ENCODE measurements around the gene RNF19B.
"Not testable (repeated sequence)": the region's sequence is repeated elsewhere in the genome, so short reads cannot be mapped to it uniquely, and the experiment has no call there.

RNF19B gene

DNA sequence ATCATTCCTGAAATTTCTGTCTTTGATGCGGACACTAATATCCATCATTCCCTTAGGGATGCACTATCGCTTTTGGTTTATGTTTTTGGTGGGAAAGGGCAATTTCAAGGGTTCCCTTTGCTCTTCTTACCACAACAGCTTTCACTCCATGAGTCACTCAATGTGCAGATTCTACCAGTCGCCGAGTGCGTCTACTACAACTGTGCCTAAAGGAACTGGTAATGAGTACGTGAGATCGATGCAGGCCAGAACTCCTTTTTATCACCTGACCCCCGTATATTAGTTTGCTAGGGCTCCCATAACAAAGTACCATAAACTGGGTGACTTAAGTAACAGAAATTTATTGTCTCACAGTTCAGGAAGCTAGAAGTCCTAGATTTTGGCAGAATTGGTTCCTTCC is 35.9 kb downstream of the RNF19B start:
- DNase-seq (ENCODE audit: low spot score), result no peak

DNA sequence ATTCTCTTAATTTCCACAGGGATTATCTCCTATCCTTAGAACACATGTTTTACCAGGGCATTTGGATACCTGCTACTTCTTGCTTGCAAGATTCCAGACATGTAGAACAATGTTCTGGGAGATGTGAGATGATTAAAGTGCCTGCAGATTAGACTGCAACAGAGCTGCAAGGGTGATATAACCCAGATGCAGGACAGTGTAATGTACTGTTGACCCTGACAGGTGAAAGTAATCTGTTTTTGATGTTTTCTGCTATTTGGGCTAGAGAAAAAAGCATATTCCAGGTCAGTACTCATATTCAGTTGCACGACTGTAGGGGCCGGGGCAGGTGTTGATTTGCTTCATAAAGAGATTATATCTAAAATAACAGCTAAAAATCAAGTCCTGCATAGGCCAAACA is 36.3 kb downstream of the RNF19B start:
- no peak for DNase-seq (ENCODE audit: low spot score)

GRCh38 chr1:32927441-32927840 is 37.2 kb downstream of the RNF19B start:
- DNase-seq (ENCODE audit: low spot score), result no peak

GRCh38 chr1:32926562-32926961 is 38.0 kb downstream of the RNF19B start:
- DNase-seq (ENCODE audit: low spot score), result no peak

- no peak for DNase-seq (ENCODE audit: low spot score)
Measured at GRCh38 chr1:32925403-32926162, 39.0 kb downstream of the RNF19B start.

- DNase-seq (ENCODE audit: low spot score), result no peak
Measured at GRCh38 chr1:32924881-32925344, 39.7 kb downstream of the RNF19B start.

DNA sequence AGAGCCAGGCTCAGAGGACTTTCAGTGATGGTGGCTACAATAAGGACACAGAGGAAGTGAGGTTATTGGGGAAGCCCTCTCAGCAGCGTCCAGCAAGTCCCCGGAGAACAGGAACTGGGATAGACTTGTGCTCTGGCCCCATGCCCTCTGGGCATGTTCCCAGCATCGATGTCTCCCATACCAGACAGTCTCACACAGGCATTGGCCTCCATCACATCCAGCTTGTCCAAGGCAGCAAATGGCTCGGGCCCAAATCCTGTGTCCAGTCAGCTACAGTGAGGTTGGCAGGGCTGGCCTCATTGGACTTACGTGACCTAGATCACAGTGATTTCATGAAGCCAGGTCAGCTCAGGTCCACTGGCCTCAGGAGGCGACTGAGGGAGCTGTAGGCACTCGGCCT is 43.8 kb downstream of the RNF19B start:
- DNase-seq (ENCODE audit: low spot score), result no peak

GRCh38 chr1:32919811-32920733 is 44.5 kb downstream of the RNF19B start:
- no peak for DNase-seq (ENCODE audit: low spot score)

GRCh38 chr1:32918179-32918578 is 46.4 kb downstream of the RNF19B start:
- no peak for DNase-seq (ENCODE audit: low spot score)

GRCh38 chr1:32917521-32917920 is 47.1 kb downstream of the RNF19B start:
- DNase-seq (ENCODE audit: low spot score), result no peak

DNA sequence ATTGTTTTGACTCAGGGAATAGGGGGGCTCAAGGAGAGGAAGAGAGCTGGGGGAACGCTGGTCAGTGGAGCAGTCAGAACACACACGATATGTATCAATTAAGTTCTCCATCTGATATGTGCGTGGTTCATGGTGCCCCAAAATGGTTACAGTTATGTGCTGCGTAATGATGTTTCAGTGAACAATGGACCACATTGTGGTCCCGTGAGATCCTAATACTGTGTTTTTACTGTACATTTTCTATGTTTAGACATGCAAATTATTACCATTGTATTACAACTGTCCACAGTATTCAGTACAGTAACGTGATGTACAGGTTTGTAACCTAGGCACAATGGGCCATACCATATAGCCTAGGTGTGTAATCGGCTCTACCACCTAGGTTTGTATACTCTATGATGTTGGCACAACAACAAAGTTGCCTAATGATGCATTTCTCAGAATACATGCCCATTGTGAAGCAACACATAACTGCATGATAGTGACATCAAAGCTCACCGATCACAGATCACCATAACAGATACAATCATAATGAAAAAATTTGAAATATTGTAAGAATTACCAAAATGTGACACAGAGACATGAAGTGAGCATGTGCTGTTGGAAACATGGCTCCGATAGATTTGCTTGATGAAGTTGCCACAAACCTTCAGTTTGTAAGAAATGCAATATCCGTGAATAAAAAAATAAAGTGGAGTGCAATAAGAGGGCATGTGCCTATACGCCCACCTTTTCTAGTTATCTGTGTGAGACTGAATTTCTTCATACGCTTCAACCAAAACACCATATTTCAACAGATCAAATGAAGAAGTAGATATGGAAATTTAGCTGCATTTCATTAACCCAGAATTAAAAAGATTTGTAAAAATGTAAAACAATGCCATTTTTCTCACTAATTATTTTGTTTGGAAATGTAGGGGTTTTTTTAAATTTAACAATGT is 48.6 kb downstream of the RNF19B start:
- no peak for DNase-seq (ENCODE audit: low spot score)

DNA sequence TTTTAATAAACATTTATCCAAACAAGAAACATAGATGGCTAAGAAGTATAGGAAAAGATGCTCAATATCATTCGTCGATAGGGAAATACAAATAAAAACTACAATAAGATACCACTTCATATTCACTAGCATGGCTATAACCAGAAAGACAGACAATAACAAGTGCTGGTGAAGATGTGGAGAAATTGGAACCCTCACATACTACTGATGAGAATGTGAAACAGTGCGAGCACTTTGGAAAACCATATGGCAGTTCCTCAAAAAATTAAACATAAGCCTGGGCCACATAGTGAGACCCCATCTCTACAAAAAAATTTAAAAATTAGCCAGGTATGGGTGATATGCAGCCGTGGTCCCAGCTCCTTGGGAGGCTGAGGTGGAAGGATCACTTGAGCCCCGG is 54.3 kb downstream of the RNF19B start:
- DNase-seq (ENCODE audit: low spot score), result no peak

DNA sequence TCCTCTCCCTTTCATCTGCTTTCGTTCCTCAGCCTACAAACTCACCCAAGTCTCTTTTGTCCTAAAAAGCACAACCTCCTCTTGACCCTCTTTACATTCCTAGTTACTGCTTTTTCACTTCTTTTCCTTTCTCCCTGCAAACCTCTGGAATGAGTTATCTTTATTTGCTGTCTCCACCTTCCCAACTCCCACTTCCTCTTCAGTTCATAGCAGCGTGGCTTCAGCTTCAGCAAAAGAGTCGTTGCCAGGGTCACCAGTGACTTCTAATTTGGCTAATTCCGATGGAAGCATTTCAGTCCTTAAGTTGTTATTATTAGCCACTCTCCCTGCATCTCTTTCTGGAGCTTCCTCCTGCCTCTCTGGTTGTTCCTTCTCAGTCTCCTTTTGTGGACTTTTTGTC is 57.2 kb downstream of the RNF19B start:
- no peak for DNase-seq (ENCODE audit: low spot score)

DNA sequence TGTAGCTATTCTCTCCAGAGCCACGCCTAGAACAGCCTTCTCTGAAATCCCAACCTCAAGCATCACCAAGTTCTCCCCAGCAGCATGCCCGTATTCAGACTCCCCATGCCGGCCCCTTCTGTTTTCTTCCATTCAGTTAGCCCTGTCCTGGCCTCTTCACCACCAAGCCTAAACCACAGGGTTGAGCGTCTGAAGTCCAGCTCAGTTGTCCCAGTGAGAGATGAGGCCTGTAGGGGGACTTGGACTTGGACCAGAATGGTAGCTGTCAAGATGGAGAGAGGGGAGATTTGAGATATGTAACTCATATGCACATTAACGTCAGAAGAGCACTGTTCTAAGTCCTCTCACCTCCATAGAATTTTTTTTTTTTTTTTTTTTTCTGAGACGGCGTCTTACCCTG is 58.0 kb downstream of the RNF19B start:
- DNase-seq (ENCODE audit: low spot score), result no peak

GRCh38 chr1:32905588-32905987 is 59.0 kb downstream of the RNF19B start:
- DNase-seq (ENCODE audit: low spot score), result not testable (repeated sequence)

DNA sequence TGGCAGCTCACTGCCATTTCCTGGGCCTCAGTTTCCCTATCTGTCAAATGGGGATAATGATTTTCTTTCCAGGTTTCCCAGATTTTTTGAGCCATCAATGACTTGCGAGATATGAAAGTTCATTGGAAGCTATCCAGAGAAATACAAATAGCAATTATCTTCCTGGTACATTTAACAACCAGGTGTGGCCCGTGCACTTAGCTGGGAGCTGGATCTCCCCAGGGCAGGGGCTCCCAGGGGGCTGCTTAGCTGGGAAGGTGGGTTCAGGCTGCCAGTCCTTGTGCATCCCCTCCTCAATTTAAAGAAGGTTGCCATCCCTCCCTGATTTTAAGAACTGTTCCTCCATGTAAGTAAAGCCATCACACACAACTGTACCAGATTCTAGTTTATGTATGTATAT is 59.8 kb downstream of the RNF19B start:
- no peak for DNase-seq (ENCODE audit: low spot score)

DNA sequence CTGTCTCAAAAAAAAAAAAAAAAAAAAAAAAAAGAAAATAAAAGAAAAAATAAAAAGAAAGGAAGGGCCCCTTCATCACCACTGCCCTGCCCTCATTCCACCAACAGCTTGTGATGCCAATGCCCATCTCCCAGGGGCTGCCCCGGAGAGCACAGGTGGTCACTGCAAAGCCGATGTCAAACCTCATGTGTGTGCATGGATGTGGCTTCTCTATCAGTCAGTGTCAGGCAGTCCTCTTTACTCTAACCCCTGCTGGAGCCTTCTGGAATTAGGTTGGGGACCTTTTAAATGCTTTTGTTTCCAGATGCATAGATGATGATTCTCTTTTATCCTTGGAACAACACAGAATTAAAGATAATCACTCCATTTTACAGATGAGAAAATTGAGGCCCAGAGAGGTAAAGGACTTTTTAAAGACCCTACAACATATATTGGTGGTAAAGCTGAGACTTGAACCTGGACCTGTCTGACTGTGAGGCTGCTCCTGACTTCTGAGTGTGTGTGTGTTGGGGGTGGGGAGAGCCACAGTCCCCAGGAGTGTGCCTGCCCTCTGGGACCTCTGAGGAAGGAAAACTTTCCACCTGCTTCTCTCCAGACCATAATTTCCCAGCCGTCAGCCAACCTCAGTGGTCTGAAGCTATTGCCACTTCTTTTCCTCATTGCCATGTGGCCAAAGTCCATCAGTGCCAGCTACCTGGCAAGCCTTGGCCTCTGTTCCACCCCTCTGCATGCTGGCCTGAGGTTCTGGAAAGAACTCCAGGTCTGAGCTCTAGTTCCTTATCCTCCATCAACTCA is 60.4 kb downstream of the RNF19B start:
- DNase-seq (ENCODE audit: low spot score), result no peak

GRCh38 chr1:32902535-32902920 is 62.1 kb downstream of the RNF19B start:
- DNase-seq (ENCODE audit: low spot score), result no peak

GRCh38 chr1:32901823-32902534 is 62.6 kb downstream of the RNF19B start:
- no peak for DNase-seq (ENCODE audit: low spot score)

All from germinal center (tissue), 1 donor.